Measurements from ENCODE around the gene GPC5.

DNA sequence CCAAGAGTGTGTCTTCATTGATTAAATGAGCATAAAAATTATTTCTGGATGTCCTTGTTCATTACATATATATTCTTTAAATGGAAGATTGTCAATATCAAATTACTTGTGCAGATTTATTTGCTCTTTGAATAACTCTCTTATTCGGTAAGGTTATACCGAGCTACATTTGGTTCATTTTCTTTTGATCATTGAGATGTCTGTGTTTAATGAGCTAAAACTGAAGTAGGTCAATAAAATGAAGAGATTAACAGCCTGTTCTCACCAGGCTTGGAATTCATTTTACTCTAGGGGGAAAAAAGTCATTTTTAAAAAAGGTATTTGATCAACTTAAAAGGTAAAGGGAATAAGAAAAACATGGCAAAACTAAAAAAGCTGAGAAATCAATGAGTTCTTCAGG is 10.6 kb downstream of the GPC5 start:
- TF ChIP-seq CTCF (IDR thresholded peaks at IDR 0.05): no peak
- TF ChIP-seq REST (IDR thresholded peaks at IDR 0.05; ENCODE audit: insufficient read depth in 1 of 2, low read depth in 2 of 2, low read length in 1 of 2): no peak
- TF ChIP-seq TCF7L2 (IDR thresholded peaks at IDR 0.05; ENCODE audit: low read depth, low read length): no peak
- no peak for TF ChIP-seq POLR2AphosphoS5 (IDR thresholded peaks at IDR 0.05; ENCODE audit: low read depth, low read length)
